CD4-positive, alpha-beta memory T cell (primary cell): Measurements from ENCODE around the gene ZNF616. TPM values are rescaled to one million over a fixed set of nuclear protein-coding genes. Genes with fewer than 3 reads are reported as not detected.

Experiments
- CTCF ChIA-PET: fragments of 350-600 bp; sonication (Branson Sonifier 250); formaldehyde crosslinking; loops from one replicate; lab custom pipeline; 2021; ENCODE audit warnings: inconsistent platforms; ENCODE audit not compliant: partially characterized antibody; lab: Charles Lee
- POLR2A ChIA-PET: fragments of 350-600 bp; sonication (Branson Sonifier 250); formaldehyde crosslinking; loops from one replicate; lab custom pipeline; 2021; ENCODE audit not compliant: partially characterized antibody; lab: Charles Lee
- DNase-seq, 5 donors: peaks; one replicate each; pipeline versions ENCODE4 v3.0.0 to v3.0.0-alpha.2; 2020 to 2022; ENCODE audit warnings: mixed read lengths in 1 of 5
- H3K27ac ChIP-seq: one replicate; pipeline ENCODE4 v1.7.0; 2013; ENCODE audit warnings: low read depth, low read length
- H3K27me3 ChIP-seq: 2 replicates; pipeline ENCODE4 v1.7.0; 2013; ENCODE audit warnings: mild to moderate bottlenecking, low read length, moderate library complexity; ENCODE audit not compliant: insufficient read depth
- H3K36me3 ChIP-seq: 2 replicates; pipeline ENCODE4 v1.7.0; 2013; ENCODE audit warnings: mild to moderate bottlenecking, low read length, moderate library complexity; ENCODE audit not compliant: insufficient read depth
- H3K4me1 ChIP-seq: 2 replicates; pipeline ENCODE4 v1.7.0; 2013; ENCODE audit warnings: mild to moderate bottlenecking, low read length, moderate library complexity; ENCODE audit not compliant: insufficient read depth
- H3K4me3 ChIP-seq, 2 donors: one replicate each; pipeline ENCODE4 v1.7.0; 2013; ENCODE audit warnings: low read length in 2 of 2, mild to moderate bottlenecking in 1 of 2
- H3K9me3 ChIP-seq, 2 donors: one replicate each; pipeline ENCODE4 v1.7.0; 2013; ENCODE audit warnings: low read length in 2 of 2, control low read depth in 1 of 2; ENCODE audit not compliant: control insufficient read depth in 1 of 2
- H3K27ac Mint-ChIP-seq, 7 donors: one replicate each; pipeline ENCODE4 v1.8.0; 2020 to 2021; ENCODE audit warnings: mixed read lengths in 7 of 7, mild to moderate bottlenecking in 6 of 7, inconsistent platforms in 3 of 7, moderate library complexity in 3 of 7
- H3K27me3 Mint-ChIP-seq, 2 donors: one replicate each; pipeline ENCODE4 v1.8.0; 2020 to 2021; ENCODE audit warnings: mixed read lengths in 2 of 2
- H3K36me3 Mint-ChIP-seq, 2 donors: one replicate each; pipeline ENCODE4 v1.8.0; 2020 to 2021; ENCODE audit warnings: mixed read lengths in 2 of 2, inconsistent platforms in 1 of 2, mild to moderate bottlenecking in 1 of 2
- H3K4me1 Mint-ChIP-seq, 4 donors: one replicate each; pipeline ENCODE4 v1.8.0; 2020 to 2021; ENCODE audit warnings: mixed read lengths in 4 of 4, mild to moderate bottlenecking in 1 of 4
- H3K4me3 Mint-ChIP-seq, 8 donors: one replicate each; pipeline ENCODE4 v1.8.0; 2020 to 2021; ENCODE audit warnings: mixed read lengths in 8 of 8, mild to moderate bottlenecking in 7 of 8, moderate library complexity in 6 of 8, inconsistent platforms in 3 of 8
- H3K9me3 Mint-ChIP-seq, 8 donors: one replicate each; pipeline ENCODE4 v1.8.0; 2020 to 2021; ENCODE audit warnings: mixed read lengths in 8 of 8, mild to moderate bottlenecking in 5 of 8, inconsistent platforms in 3 of 8, moderate library complexity in 1 of 8
- intact Hi-C: fragments of 100-400 bp; cut with micrococcal nuclease; formaldehyde crosslinking; loops from one replicate; pipeline ENCODE4 v1.15.1; 2023
- polyA plus RNA-seq, 2 donors: library from polyadenylated mRNA; unstranded; fragments of 300-500 nt; fragmentation: Illumina TruSeq; gene quantifications; one replicate each; pipeline ENCODE4 v1.2.3, GENCODE V29; 2021
- total RNA-seq, 2 experiments: library from RNA; stranded (reverse); gene quantifications; one replicate each; pipeline ENCODE4 v1.2.3, GENCODE V29; 2021

Gene ZNF616
- total RNA-seq (10 to 100 TPM; 18.6 to 19.0 TPM), polyA plus RNA-seq (1 to 10 TPM in 1 of 2 donors, under 1 TPM in 1; 0.69 to 7.2 TPM)

DNA sequence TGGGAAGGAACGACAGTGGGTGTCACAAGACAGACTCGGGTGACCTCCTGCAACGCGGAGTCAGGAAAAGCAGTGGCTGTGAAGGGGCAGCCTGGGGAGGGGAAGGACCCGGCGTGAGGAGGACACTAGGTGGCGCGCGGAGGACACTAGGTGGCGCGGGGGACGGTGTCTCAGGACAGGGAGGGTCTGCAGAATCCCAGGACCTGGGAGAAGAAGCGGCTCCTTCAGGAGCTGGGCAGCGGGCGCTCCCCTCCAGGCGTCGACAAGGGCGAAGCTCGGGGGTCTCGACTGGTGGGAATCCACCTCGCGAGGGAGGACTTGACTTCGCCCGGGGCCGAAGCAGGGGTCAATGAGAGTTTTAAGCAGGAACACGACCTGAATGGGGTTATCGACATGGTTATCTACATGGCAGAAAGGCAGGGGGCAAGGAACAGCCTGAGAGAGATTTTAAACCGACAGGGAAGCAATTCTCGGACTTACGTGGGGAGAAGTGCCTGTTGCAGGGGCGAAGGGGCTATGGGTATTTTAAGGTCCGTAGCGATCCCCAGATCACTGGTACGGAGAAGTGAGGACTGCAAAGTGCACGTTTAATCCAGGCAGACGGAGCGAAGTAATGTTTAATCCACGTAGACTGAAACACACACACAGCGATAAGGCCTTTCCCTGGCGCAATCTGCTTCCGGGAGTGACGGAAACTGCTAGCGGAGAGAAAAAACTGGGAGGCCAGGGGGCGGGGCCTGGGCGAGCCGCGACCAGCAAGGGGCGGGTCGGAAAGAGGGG, at the start of gene ZNF616:
Gene ZNF616, minus strand, starts transcription at position 687 of the 780 bp plus-strand sequence. CDS start 9,426 bp downstream, outside the sequence.
- CTCF ChIA-PET = interaction anchor here (0.6 to 5.4 kb wide), 7 partner anchors 32 to 107 kb away, joined by 3 to 68 read pairs (median 9); partner anchors contain the start of genes PPP2R1A and ZNF836
- H3K4me3 Mint-ChIP-seq = peak within 1 kb of the TSS; percentile 90 to 98 (median 96)
- H3K4me1 Mint-ChIP-seq = peaks cover 23 to 38% (median 29%) of the 10 kb centered on the region in 4 donors
- H3K27ac Mint-ChIP-seq = peak within 1 kb of the TSS; percentile 91 to 98 (median 94)
- DNase-seq = peak; percentile 64 to 97 (median 96)
- Histone ChIP-seq H3K4me3 (peak within 1 kb of the TSS; percentile 72 to 75), H3K4me1 (peaks cover 18% of the 10 kb centered on the region), H3K27me3 (no peaks in the 10 kb centered on the region), H3K36me3 (peaks cover under 1% of the 10 kb centered on the region), H3K27ac (peak within 1 kb of the TSS; percentile 75), H3K9me3 (peaks cover 0 to 5% of the 10 kb centered on the region in 2 donors)
- H3K36me3 Mint-ChIP-seq = peaks cover 14 to 17% of the 10 kb centered on the region in 2 donors
- intact Hi-C loops = loop anchor here (1.0 to 2.0 kb wide), 7 partner anchors 32 to 609 kb away; partner anchors contain the start of genes ZNF432, ZNF613, ZNF766 and ZNF836
- H3K9me3 Mint-ChIP-seq = peaks cover 0 to 40% (median 10%) of the 10 kb centered on the region in 8 donors
- H3K27me3 Mint-ChIP-seq = no peaks in the 10 kb centered on the region
- POLR2A ChIA-PET = interaction anchor here (1.1 to 4.2 kb wide), 5 partner anchors 32 to 542 kb away, joined by 3 to 40 read pairs (median 19); partner anchors contain the start of genes PPP2R1A, ZNF432 and ZNF836

DNA sequence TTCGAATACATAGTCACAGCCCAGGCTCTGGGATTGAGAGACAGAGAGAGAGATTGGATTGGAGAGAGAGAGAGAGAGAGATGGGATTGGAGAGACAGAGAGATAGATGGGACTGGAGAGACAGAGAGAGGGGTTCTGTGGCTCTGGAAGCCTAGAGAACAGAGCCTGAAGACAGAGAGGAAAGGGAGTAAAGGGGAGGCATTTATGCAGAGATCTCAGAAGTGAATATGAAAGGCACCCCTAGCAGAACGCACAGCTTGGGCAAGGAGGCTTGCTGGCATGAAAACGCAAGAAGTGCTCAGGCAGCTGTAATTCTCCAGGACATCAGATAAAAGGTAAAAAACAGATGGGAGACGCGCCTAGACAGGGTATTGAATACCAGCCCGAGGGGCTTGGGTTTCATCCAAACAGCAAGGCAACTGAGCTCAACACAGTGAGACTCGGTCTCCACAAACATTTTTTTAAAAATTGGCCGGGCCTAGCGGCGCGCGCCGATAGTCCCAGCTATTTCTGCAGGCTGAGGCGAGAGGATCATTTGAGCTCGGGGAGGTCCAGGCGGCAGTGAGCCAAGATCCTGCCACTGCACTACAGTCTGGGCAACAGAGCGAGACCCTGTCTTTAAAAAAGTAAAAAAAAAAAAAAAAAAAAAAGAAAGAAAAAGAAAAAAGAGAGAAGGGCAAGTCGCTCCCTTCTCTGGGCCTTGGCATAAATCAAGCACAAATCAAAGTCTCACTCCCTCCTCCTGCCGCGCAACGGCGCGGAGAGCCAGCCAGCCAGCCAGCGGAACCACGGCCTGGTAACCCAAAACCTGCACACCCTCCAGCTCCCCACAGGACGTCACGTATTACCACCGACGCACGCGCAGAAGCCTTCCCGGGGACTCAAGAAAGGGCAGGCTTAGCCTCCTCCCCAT, 49.3 kb upstream of the ZNF616 start:
- peak overlapping the region; percentile 67 for H3K27ac ChIP-seq
- H3K36me3 Mint-ChIP-seq = peaks cover 12 to 20% of the 10 kb centered on the region in 2 donors
- H3K27ac Mint-ChIP-seq = peak overlapping the region; percentile 92 to 100 (median 99)
- intact Hi-C loops = loop anchor here (1.0 kb wide), 5 partner anchors 18 to 914 kb away; partner anchors contain the start of genes ZNF160, ZNF766, ZNF836 and ZNF841
- peak in 1 of 5 donors; percentile 11 for DNase-seq
- peaks cover 26 to 50% (median 35%) of the 10 kb centered on the region in 4 donors for H3K4me1 Mint-ChIP-seq
- peaks cover 44% of the 10 kb centered on the region for H3K4me1 ChIP-seq
- H3K4me3 Mint-ChIP-seq = peak overlapping the region; percentile 94 to 99 (median 98)
- H3K4me3 ChIP-seq = peak overlapping the region; percentile 53 to 63
- ChIA-PET POLR2A (interaction anchor here (0.6 to 3.4 kb wide), 25 partner anchors 9 to 1332 kb away, joined by 3 to 67 read pairs (median 4); partner anchors contain the start of genes ZNF432, ZNF613, ZNF615 and ZNF616), CTCF (interaction anchor here (0.6 to 1.7 kb wide), 8 partner anchors 9 to 51 kb away, joined by 3 to 9 read pairs (median 6); partner anchors contain the start of gene ZNF616)
- no peaks in the 10 kb centered on the region for H3K27me3 Mint-ChIP-seq
- H3K36me3 ChIP-seq = peaks cover 10% of the 10 kb centered on the region
- no peaks in the 10 kb centered on the region for H3K9me3 ChIP-seq
- H3K9me3 Mint-ChIP-seq = peaks cover 0 to 2% (median 0%) of the 10 kb centered on the region in 8 donors
- H3K27me3 ChIP-seq = no peaks in the 10 kb centered on the region

DNA sequence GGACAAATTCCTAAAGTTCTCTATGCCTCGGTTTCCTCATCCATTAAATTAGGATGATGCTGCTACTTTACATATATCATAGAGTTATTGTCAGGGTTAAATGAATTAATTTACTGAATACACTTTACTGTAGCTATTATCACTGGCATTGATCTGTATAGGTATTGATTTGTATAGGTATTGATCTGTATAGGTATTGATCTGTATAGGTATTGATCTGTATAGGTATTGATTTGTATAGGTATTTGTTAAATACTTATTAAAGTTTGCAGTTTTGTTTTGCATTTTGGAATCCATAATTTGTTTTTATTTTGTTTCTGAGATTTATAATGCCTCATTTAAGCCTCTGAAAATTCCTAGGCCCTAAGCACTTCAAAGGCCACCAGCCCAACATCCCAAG, 47.7 kb upstream of the ZNF616 start:
- Histone ChIP-seq H3K9me3 (no peaks in the 10 kb centered on the region), H3K4me1 (peaks cover 28% of the 10 kb centered on the region), H3K27ac (no peak overlapping the region), H3K27me3 (no peaks in the 10 kb centered on the region), H3K36me3 (peaks cover under 1% of the 10 kb centered on the region), H3K4me3 (no peak overlapping the region)
- DNase-seq = no peak
- intact Hi-C loops = no loop called here
- Mint-ChIP-seq H3K27me3 (no peaks in the 10 kb centered on the region), H3K9me3 (peaks cover 0 to 2% (median 0%) of the 10 kb centered on the region in 8 donors), H3K4me1 (peaks cover 17 to 37% (median 24%) of the 10 kb centered on the region in 4 donors), H3K27ac (peak overlapping the region in 2 of 7 donors; percentile 47 to 80), H3K4me3 (peak overlapping the region in 1 of 8 donors; percentile 28), H3K36me3 (peaks cover 8 to 12% of the 10 kb centered on the region in 2 donors)
- POLR2A ChIA-PET = no interaction called here
- CTCF ChIA-PET = no interaction called here

DNA sequence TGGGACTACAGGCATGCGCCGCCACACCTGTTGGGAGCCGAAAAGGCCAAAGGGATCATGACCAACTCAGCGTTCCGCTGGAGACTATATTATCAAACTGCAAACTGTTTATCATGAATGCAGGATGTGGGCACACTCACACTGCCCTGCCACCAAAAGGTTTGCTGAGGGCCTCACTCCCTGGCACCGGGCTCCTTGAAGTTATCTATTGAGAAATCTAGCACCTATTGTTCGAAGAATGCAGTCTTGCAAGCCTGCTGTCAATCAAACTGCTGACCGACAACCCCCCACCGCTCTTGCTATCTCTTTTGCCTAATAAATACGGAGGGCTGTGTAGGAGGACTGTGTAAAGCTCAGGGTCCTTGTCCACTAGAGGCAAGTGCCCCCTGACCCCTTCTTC, 36.8 kb upstream of the ZNF616 start:
- peak overlapping the region in 1 of 7 donors; percentile 9 for H3K27ac Mint-ChIP-seq
- no peak for DNase-seq
- H3K27me3 Mint-ChIP-seq = no peaks in the 10 kb centered on the region
- Histone ChIP-seq H3K27ac (no peak overlapping the region), H3K36me3 (no peaks in the 10 kb centered on the region), H3K4me1 (peaks cover 9% of the 10 kb centered on the region), H3K4me3 (no peak overlapping the region), H3K9me3 (no peaks in the 10 kb centered on the region), H3K27me3 (no peaks in the 10 kb centered on the region)
- H3K4me1 Mint-ChIP-seq = peaks cover 6 to 9% (median 8%) of the 10 kb centered on the region in 4 donors
- no peak overlapping the region for H3K4me3 Mint-ChIP-seq
- peaks cover 0 to 3% (median 0%) of the 10 kb centered on the region in 8 donors for H3K9me3 Mint-ChIP-seq
- POLR2A ChIA-PET = interaction anchor here (1.4 kb wide), 1 partner anchor 13 kb away, joined by 5 read pairs; the partner anchor contains the start of gene PPP2R1A
- CTCF ChIA-PET = interaction anchor here (1.0 to 1.3 kb wide), 3 partner anchors 13 to 37 kb away, joined by 3 read pairs; partner anchors contain the start of gene ZNF616
- intact Hi-C loops = no loop called here
- H3K36me3 Mint-ChIP-seq = peaks cover 0 to under 1% of the 10 kb centered on the region in 2 donors

DNA sequence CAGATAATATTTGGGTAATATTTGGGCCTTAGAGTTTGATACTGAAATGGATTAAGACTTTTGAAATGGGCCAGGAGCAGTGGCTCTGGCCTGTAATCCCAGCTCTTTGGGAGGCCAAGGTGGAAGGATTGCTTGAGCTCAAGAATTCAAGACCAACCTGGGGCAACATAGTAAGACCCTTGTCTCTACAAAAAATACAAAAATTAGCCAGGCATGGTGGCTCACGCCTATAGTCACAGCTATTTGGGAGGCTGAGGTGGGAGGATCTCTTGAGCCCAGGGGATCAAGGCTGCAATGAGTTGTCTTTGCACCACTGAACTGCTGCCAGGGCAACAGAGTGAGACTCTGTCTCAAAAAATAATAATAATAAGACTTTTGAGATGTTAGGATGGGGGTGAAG, 32.6 kb upstream of the ZNF616 start:
- no peaks in the 10 kb centered on the region for H3K27me3 ChIP-seq
- CTCF ChIA-PET = interaction anchor here (2.0 to 2.6 kb wide), 2 partner anchors 17 to 33 kb away, joined by 7 to 17 read pairs; partner anchors contain the start of genes PPP2R1A and ZNF616
- H3K4me1 Mint-ChIP-seq = peaks cover 23 to 39% (median 35%) of the 10 kb centered on the region in 4 donors
- POLR2A ChIA-PET = interaction anchor here (0.6 to 4.2 kb wide), 7 partner anchors 9 to 123 kb away, joined by 3 to 67 read pairs (median 4); partner anchors contain the start of genes PPP2R1A, ZNF432 and ZNF616
- H3K36me3 ChIP-seq = peaks cover 8% of the 10 kb centered on the region
- DNase-seq = no peak
- no peaks in the 10 kb centered on the region for H3K27me3 Mint-ChIP-seq
- peak overlapping the region; percentile 80 for H3K27ac ChIP-seq
- H3K4me1 ChIP-seq = peaks cover 25% of the 10 kb centered on the region
- intact Hi-C loops = no loop called here
- peaks cover 0 to 5% (median 1%) of the 10 kb centered on the region in 8 donors for H3K9me3 Mint-ChIP-seq
- peaks cover 31 to 37% of the 10 kb centered on the region in 2 donors for H3K36me3 Mint-ChIP-seq
- H3K27ac Mint-ChIP-seq = peak overlapping the region; percentile 71 to 97 (median 95)
- peak overlapping the region; percentile 89 to 99 (median 96) for H3K4me3 Mint-ChIP-seq
- H3K9me3 ChIP-seq = no peaks in the 10 kb centered on the region
- H3K4me3 ChIP-seq = peak overlapping the region in 1 of 2 donors; percentile 93
